Right renal pelvis (tissue), 4 donors: Measurements from ENCODE around the gene IFT81. TPM values are rescaled to one million over a fixed set of nuclear protein-coding genes. Genes with fewer than 3 reads are reported as not detected.
"Not testable (repeated sequence)": the region's sequence is repeated elsewhere in the genome, so short reads cannot be mapped to it uniquely, and the experiment has no call there.

Source experiments
- DNase-seq, 4 donors: peaks; one replicate each; pipeline ENCODE4 v3.0.0-alpha.2; 2013; ENCODE audit warnings: low read depth in 4 of 4, low spot score in 3 of 4, missing footprints in 1 of 4
- polyA plus RNA-seq, 4 donors: library from polyadenylated mRNA; unstranded; fragments of 120-200 nt; gene quantifications; one replicate each; pipeline ENCODE4 v1.2.1, GENCODE V29; 2013; ENCODE audit not compliant: insufficient read length in 4 of 4

IFT81 gene
- polyA plus RNA-seq, 4 donors, result 44.0 to 54.8 (median 52.7) TPM

GRCh38 chr12:110107369-110108281 lies 16.5 kb upstream of the IFT81 start:
- DNase-seq, result no peak

GRCh38 chr12:110108309-110109036 lies 15.7 kb upstream of the IFT81 start:
- DNase-seq, result no peak

GRCh38 chr12:110109037-110109836 lies 14.9 kb upstream of the IFT81 start:
- no peak for DNase-seq

DNA sequence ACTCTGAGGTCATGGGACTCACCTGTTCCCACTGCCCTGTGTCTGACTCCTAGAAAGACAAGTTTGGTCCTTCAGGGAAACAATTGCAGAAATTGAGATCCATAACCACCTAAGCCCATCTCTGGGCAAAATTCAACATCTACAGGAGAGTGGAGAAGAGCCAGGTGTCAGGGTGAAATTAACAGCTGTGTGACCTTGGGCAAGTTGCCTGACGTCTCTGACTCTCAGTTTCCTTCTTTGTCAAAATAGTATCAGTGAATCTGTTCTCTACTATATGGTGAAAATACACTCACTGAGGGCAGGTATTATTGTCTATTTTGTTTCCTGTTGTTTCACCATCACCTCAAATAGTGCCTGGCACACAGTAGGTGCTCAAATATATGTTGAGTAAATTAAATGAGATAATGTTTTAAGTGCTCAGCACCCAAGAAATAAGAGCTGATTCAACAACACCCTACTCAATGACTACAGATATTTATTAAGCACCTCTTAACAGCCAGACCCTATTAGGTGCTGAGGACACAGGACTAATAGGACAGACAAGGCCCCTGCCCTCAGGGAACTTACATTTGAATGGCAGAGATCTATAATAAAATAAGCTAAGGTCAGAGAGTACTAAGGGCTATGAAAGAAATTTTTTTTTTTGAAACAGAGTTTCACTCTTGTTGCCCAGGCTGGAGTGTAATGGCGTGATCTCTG lies 14.2 kb upstream of the IFT81 start:
- no peak for DNase-seq

DNA sequence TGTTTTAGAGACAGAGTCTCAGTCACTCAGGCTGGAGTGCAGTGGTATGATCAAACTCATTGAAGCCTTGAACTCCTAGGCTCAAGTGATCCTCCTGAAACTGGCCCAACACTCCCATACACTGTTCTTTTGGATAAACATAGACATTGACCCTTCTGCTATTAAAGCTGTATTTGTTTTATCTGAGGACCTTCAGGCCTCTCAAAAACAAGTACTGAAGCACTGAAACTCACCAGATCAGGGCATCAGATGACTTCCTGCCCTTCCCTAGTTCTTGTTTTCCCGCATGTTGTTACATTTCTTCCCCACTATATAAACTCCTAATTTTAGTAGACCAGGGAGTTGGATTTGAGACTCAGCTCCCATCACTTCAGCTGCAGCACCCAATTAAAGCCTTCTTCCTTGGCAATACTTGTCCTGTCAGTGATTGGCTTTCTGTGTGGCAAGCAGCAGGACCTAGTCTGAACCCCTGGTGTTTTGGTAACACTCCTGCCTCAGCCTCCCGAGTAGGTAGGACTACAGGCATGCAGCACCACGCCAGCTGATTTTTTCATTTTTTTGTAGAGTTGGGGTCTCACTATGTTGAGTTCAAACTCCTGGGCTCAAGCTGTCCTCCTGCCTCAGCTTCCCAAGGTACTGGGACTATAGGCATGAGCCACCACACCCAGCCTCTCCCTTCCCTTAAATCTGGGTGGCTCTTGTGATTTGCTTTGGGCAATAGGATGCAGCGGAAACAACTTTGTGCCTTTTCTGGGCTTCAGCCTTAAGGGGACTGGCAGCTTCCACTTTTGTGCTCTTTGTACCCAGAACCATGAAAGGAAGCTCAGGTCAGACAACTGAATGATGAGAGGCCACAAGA lies 12.5 kb upstream of the IFT81 start:
- DNase-seq, result no peak

DNA sequence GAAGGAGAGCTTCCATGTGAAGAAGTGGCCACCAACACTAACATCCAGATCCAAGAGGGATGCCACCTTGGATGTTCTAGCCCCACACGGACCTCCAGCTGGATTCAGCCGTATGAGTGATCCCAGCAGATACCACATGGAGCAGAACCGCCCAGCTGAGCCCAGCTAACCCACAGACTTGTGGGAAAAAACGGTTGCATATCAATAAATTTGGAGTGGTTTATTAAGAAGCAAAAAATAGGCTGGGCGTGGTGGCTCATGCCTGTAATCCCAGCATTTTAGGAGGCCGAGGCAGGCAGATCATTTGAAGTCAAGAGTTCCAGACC lies 11.9 kb upstream of the IFT81 start:
- no peak for DNase-seq

DNA sequence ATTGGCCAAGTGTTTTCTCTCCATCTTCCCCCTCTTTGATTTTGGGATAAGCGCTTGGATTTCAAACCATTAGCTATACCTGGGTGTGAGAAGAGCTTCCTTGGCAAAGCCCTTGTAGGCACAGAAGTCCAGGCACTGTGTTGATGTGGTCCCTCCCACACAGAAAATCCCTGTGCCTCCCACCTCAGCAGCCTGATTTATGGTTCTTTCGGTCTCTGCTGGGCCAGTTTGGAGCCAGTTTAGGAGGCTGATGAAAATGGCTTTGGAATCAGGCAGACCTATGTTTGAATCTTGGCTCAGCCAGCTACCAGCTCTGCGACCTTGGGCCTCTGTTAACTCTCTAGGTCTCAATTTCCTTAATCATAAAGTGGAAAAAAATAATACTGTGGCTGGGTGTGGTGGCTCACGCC lies 9.6 kb upstream of the IFT81 start:
- no peak for DNase-seq

DNA sequence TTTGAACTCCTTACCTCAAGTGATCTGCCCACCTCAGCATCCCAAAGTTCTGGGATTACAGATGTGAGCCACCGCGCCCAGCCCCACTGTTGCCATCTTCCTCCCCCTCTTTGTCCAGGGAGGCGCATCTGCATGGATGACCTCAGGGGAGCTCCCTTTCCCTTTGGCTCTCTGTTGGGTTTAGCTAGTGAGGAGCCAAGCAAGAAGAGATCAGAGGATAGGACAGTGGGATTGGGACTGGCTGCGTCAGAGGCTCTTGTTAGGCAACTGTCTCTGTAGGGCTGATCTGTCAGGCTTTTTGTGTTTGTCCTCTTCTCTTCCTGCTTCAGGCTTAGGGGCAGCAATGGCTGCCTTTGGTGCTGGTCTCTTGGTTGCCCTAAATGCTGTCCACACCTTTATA lies 8.5 kb upstream of the IFT81 start:
- no peak for DNase-seq

DNA sequence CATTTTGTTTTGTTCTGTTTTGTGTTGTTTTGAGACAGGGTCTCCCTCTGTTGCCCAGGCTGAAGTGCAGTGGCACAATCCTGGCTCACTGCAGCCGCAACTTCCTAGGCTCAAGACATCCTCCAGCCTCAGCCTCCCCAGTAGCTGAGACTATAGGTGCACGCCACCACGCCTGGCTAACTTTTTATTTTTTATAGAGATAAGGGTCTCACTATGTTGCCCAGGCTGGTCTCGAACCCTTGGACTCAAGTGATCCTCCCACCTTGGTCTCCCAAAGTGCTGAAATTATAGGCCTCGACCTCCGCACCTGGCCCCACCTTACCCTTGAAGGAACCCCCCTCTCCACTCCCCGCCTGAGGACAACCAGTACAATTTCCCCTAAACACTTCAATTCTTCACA lies 7.5 kb upstream of the IFT81 start:
- DNase-seq, result no peak

DNA sequence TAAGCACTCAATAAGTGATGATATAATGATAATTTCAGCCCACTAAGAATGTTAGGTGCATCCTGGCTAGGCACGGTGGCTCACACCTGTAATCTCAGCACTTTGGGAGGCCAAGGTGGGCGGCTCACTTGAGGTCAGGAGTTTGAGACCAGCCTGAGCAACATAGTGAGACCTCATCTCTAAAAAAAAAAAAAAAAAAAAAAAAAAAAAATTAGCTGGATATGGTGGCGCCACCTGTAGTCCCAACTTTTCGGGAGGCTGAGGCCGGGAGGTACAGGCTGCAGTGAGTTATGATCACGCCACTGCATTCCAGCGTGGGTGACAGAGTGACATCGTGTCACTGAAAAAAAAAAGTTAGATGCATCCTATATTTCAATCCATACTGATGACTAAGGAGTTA lies 6.9 kb upstream of the IFT81 start:
- DNase-seq, result not testable (repeated sequence)

GRCh38 chr12:110117956-110118685 lies 6.0 kb upstream of the IFT81 start:
- no peak for DNase-seq

- no peak for DNase-seq
These were observed 1.2 kb upstream of the IFT81 start for GRCh38 chr12:110122929-110123328.

GRCh38 chr12:110123919-110124268 lies 263 bp upstream of the IFT81 start:
- no peak for DNase-seq

DNA sequence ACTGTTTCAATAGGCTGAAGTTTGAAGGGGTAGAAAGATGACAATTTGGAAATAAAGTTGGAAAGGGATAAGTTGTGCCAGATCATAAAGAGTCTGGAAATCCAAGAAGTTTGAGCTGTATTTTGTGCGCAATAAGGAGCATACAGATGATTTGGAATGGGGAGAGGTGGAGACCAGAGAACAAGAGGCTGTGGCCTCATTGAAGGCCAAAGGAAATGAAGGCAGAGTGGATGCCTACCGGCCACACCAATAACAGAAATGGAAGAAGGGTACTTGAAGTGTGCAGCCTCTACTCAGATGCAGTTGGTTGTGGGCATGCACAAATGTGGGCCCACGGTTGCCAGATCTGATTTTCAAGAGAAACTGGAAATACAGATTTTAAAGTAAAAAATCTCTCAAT lies 2.4 kb downstream of the IFT81 start:
- no peak for DNase-seq

GRCh38 chr12:110134691-110135411 lies 10.7 kb downstream of the IFT81 start:
- no peak for DNase-seq

DNA sequence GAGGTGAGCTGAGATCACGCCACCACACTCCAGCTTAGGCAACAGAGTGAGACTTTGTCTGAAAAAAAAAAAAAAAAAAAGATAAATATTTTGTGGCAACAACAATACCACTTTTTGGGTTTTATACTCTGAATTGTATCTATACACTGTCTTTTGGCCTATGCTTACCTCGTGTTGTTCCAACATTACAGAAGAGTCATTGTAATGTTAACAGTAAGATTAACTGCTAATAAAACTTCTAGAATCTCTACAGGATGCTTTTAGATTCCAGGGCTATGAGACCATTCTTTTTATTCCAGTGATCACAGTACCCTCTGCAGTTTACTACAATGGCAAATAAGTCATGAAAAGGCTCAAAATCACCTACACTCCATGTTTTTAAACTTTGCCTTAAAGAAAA lies 11.6 kb downstream of the IFT81 start:
- DNase-seq, result no peak

GRCh38 chr12:110137786-110138185 lies 13.6 kb downstream of the IFT81 start:
- DNase-seq, result no peak

GRCh38 chr12:110141389-110141788 lies 17.2 kb downstream of the IFT81 start:
- DNase-seq, result no peak
